HFFc6 (cell line): ENCODE data around the gene CFAP47. TPM values are rescaled to one million over a fixed set of nuclear protein-coding genes. Genes with fewer than 3 reads are reported as not detected.

Experiments used
- DNase-seq: peaks from one replicate; pipeline ENCODE4 v3.0.0-alpha.2; 2018
- H3K27ac Mint-ChIP-seq: 2 replicates; pipeline ENCODE4 v1.8.0; 2020; ENCODE audit warnings: mild to moderate bottlenecking, mixed read lengths
- H3K27me3 Mint-ChIP-seq: 2 replicates; pipeline ENCODE4 v1.8.0; 2021; ENCODE audit warnings: mild to moderate bottlenecking, moderate library complexity, mixed read lengths; ENCODE audit not compliant: insufficient read depth
- H3K36me3 Mint-ChIP-seq: 2 replicates; pipeline ENCODE4 v1.8.0; 2021; ENCODE audit warnings: low read depth, mixed read lengths
- H3K4me1 Mint-ChIP-seq: 2 replicates; pipeline ENCODE4 v1.8.0; 2020; ENCODE audit warnings: low read depth, mixed read lengths
- H3K4me3 Mint-ChIP-seq: 2 replicates; pipeline ENCODE4 v1.8.0; 2020; ENCODE audit warnings: mild to moderate bottlenecking, moderate library complexity, mixed read lengths
- H3K9me3 Mint-ChIP-seq: 2 replicates; pipeline ENCODE4 v1.8.0; 2020; ENCODE audit warnings: mild to moderate bottlenecking, mixed read lengths
- total RNA-seq, 6 experiments: library from RNA; stranded (reverse); fragmentation: NEBNext Ultra II Directional; extraction: Animal tissue kit (Norgen Biotek cat#: 25700); gene quantifications; 2 replicates in 1 of 6; 3 replicates in 5 of 6; pipeline ENCODE4 v1.2.3, GENCODE V29; 2021
- TF ChIP-seq, protein P1 (sequence below): fragments of 200-600 bp; sonication (generic); IDR thresholded peaks from 2 replicates; pipeline ENCODE4 v1.5.0; 2021; ENCODE audit warnings: antibody characterized with exemption, mild to moderate bottlenecking

CFAP47 gene
- total RNA-seq, 6 experiments from 2014 or later: not detected

DNA sequence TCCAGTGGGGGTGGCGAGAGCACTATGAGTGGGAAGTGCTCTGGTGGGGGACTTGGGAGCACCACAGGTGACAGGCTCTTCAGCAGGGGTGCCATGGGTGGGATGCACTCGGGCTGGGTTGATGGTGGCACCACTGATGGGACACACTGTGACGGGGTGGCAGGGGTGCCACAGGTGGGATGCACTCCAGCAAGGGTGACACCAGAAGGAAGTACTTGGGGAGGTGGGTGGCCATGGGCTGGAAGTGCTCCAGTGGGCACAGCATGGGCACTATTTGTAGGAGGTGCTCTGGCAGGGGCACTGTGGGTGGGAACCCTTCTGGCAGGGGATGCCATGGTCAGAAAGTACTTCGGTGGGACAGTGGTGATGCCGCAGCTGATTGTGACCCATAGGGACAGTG, 346.6 kb downstream of the CFAP47 start:
- no peaks in the 10 kb centered on the region for H3K27me3 Mint-ChIP-seq
- H3K9me3 Mint-ChIP-seq: peaks cover 13% of the 10 kb centered on the region
- H3K4me3 Mint-ChIP-seq: no peak overlapping the region
- no peak overlapping the region for H3K27ac Mint-ChIP-seq
- H3K36me3 Mint-ChIP-seq: no peaks in the 10 kb centered on the region
- TF ChIP-seq, protein P1, sequence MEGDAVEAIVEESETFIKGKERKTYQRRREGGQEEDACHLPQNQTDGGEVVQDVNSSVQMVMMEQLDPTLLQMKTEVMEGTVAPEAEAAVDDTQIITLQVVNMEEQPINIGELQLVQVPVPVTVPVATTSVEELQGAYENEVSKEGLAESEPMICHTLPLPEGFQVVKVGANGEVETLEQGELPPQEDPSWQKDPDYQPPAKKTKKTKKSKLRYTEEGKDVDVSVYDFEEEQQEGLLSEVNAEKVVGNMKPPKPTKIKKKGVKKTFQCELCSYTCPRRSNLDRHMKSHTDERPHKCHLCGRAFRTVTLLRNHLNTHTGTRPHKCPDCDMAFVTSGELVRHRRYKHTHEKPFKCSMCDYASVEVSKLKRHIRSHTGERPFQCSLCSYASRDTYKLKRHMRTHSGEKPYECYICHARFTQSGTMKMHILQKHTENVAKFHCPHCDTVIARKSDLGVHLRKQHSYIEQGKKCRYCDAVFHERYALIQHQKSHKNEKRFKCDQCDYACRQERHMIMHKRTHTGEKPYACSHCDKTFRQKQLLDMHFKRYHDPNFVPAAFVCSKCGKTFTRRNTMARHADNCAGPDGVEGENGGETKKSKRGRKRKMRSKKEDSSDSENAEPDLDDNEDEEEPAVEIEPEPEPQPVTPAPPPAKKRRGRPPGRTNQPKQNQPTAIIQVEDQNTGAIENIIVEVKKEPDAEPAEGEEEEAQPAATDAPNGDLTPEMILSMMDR: no peak
- H3K4me1 Mint-ChIP-seq: no peaks in the 10 kb centered on the region
- no peak for DNase-seq

DNA sequence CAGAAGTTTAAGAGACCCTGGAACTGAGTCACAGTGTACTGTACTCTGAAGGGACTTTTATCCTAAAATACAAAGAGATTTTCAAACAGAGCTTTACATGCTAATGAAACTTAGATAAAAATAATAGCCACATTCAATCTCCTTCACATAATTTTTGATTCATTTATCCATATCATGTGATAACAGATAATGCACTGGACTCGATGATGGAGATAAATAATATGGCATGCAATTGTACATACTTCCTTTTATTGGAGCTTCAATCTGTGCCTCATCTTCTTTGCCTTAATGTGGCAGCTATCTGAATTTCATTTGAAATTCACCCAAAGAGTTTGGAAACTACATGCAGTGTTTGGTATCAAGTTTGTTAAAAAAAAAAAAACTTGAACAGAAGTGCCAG, 390.6 kb downstream of the CFAP47 start:
- Mint-ChIP-seq H3K27ac (no peak overlapping the region), H3K4me1 (no peaks in the 10 kb centered on the region), H3K36me3 (no peaks in the 10 kb centered on the region), H3K4me3 (no peak overlapping the region), H3K9me3 (peaks cover 4% of the 10 kb centered on the region), H3K27me3 (no peaks in the 10 kb centered on the region; the same call in 1 of the 2 replicates)
- no peak for DNase-seq
- TF ChIP-seq, protein P1: no peak

DNA sequence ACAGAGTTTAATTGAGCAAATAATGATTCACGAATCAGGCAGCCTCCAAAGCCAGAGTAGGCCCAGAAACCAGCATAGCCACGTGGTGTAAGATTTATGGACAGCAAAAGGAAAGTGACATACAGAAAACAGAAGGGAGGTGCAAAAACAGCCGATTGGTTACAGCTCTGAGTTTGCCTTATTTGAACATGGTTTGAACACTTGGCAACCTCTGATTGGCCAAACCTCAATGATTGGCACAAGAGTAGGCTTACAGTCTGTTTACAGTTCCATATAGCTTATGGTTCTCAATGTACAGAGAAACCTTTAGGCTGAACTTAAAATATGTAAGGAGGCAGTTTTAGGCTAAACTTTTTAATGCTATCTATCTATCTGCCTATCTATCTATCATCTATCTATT, 394.8 kb downstream of the CFAP47 start:
- H3K27me3 Mint-ChIP-seq: no peaks in the 10 kb centered on the region; the same call in 1 of the 2 replicates

DNA sequence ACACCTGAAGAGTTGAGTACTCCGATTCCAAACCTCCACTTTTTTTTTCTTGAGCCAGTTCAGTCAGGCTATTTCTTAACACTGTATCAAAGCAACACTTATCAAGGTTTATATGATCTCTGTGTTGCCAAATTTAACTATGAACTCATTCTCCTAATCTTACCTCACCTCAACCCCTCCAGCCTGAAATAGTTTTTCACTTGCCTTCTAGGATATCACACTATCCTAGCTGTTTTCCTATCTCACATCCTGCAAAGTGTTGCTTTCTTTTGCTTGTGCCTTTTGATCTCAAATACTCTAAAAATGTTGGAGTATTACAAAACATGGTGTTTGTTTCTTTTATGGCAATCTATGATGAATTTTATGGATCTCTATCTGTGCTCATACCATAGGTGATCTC, 415.0 kb downstream of the CFAP47 start:
- TF ChIP-seq, protein P1: no peak
- no peak for DNase-seq
- no peaks in the 10 kb centered on the region for H3K36me3 Mint-ChIP-seq
- no peak overlapping the region for H3K27ac Mint-ChIP-seq
- H3K4me1 Mint-ChIP-seq: no peaks in the 10 kb centered on the region
- no peak overlapping the region for H3K4me3 Mint-ChIP-seq
- H3K27me3 Mint-ChIP-seq: no peaks in the 10 kb centered on the region
- peaks cover 10% of the 10 kb centered on the region for H3K9me3 Mint-ChIP-seq

More for the DNA sequence above, 394.8 kb downstream of the CFAP47 start:
- H3K4me1 Mint-ChIP-seq: no peaks in the 10 kb centered on the region
- H3K27ac Mint-ChIP-seq: no peak overlapping the region
- peaks cover 4% of the 10 kb centered on the region for H3K9me3 Mint-ChIP-seq
- no peak overlapping the region for H3K4me3 Mint-ChIP-seq
- H3K36me3 Mint-ChIP-seq: no peaks in the 10 kb centered on the region
- TF ChIP-seq, protein P1: no peak
- no peak for DNase-seq

DNA sequence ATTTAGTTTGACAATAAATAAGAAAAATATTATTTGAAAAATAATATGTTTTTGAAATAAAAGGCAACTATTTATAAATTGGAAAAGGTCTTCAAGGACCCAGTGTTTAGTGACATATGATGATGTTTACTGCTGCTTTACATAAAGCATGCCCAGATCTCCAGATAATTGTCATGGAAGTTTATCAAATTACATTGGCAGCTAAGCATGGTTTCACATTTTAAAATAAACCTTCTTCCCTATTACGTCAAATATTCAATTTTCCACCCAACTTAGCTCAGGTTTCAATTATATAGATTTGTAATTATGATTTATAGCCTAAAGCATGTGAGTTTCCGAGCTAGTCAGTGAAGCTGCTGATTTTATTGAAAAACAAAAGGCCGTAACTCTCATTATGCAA, 417.2 kb downstream of the CFAP47 start:
- Mint-ChIP-seq H3K27me3 (no peaks in the 10 kb centered on the region), H3K27ac (no peak overlapping the region), H3K4me3 (no peak overlapping the region), H3K36me3 (no peaks in the 10 kb centered on the region), H3K9me3 (peaks cover 5% of the 10 kb centered on the region), H3K4me1 (no peaks in the 10 kb centered on the region)
- no peak for DNase-seq
- TF ChIP-seq, protein P1: no peak

DNA sequence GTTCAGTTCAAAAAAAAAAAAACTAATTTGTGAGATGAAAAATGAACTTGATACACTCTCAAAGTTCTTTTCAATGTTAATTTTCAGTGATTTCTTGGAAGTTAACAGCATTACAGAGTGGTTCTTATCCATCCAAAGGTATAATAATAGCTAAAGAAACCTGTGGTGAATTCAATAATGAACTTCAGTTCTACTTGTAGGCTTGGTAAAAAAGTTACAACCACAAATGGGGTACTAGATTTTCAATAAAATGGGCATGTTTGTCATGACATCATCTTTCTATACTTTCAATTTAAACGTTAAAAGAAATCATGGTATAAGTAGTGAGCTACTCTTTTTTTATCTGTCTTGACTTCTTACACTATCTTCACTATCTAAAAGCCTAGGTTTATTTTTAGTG, 424.8 kb downstream of the CFAP47 start:
- no peak for DNase-seq
- no peak overlapping the region for H3K27ac Mint-ChIP-seq

More for the DNA sequence above, 424.8 kb downstream of the CFAP47 start:
- Mint-ChIP-seq H3K27me3 (no peaks in the 10 kb centered on the region), H3K4me1 (no peaks in the 10 kb centered on the region), H3K9me3 (no peaks in the 10 kb centered on the region), H3K4me3 (no peak overlapping the region), H3K36me3 (no peaks in the 10 kb centered on the region)
- TF ChIP-seq, protein P1: no peak
